Measurements from ENCODE around the gene KCTD16. TPM values are rescaled to one million over a fixed set of nuclear protein-coding genes. Genes with fewer than 3 reads are reported as not detected.

The KCTD16 gene
- total RNA-seq, 1 experiment from 2014 or later, result 0.29 TPM

DNA sequence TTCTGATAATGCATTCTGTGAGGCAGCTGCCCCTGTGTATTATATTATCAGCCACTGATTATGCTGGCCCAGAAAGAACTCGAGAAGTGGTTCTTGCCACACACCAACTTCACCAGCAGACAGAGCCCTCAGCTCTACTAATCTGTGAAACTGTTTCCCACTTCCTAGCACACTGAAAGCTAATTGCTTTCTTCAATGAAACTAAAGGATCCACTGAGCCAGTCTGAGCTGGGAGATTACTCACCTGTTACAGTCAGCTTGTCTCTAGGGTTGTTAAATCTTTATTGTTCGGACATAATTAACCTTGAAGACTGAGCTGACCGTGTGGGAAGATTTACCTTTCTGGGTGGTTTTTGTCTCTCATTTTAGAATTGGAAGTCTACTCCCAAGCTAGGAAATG, 263.2 kb downstream of the KCTD16 start:
- no peak for DNase-seq
- ChIA-PET CTCF (no interaction called here), POLR2A (no interaction called here)
- Histone ChIP-seq H3K4me3 (ENCODE audit: low read depth, low read length) (no peak overlapping the region), H3K36me3 (ENCODE audit: control insufficient read depth, insufficient read depth, low read length) (no peaks in the 10 kb centered on the region), H3K27me3 (replicated peaks; ENCODE audit: control insufficient read depth, insufficient read depth, low read length) (no peaks in the 10 kb centered on the region), H3K9me3 (peaks cover 4% of the 10 kb centered on the region; the same call in 1 of the 2 replicates), H3K4me1 (no peaks in the 10 kb centered on the region)
- Mint-ChIP-seq H3K36me3 (ENCODE audit: insufficient read depth, unreplicated experiment) (no peaks in the 10 kb centered on the region), H3K9me3 (ENCODE audit: unreplicated experiment) (peaks cover 9% of the 10 kb centered on the region), H3K27ac (ENCODE audit: unreplicated experiment) (no peak overlapping the region), H3K4me1 (ENCODE audit: low read depth, unreplicated experiment) (no peaks in the 10 kb centered on the region), H3K27me3 (ENCODE audit: insufficient read depth, unreplicated experiment) (no peaks in the 10 kb centered on the region), H3K4me3 (ENCODE audit: unreplicated experiment) (no peak overlapping the region)
- BruUV-seq (replicated peaks), result no TSS peak
- TF ChIP-seq, protein P1, sequence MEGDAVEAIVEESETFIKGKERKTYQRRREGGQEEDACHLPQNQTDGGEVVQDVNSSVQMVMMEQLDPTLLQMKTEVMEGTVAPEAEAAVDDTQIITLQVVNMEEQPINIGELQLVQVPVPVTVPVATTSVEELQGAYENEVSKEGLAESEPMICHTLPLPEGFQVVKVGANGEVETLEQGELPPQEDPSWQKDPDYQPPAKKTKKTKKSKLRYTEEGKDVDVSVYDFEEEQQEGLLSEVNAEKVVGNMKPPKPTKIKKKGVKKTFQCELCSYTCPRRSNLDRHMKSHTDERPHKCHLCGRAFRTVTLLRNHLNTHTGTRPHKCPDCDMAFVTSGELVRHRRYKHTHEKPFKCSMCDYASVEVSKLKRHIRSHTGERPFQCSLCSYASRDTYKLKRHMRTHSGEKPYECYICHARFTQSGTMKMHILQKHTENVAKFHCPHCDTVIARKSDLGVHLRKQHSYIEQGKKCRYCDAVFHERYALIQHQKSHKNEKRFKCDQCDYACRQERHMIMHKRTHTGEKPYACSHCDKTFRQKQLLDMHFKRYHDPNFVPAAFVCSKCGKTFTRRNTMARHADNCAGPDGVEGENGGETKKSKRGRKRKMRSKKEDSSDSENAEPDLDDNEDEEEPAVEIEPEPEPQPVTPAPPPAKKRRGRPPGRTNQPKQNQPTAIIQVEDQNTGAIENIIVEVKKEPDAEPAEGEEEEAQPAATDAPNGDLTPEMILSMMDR (IDR thresholded peaks at IDR 0.05; ENCODE audit: insufficient read depth in 1 of 2, low read depth in 1 of 2, low read length in 1 of 2, severe bottlenecking in 1 of 2, unreplicated experiment in 1 of 2), result no peak
- intact Hi-C loops (cut with micrococcal nuclease; ENCODE audit: unreplicated experiment), result no loop called here

DNA sequence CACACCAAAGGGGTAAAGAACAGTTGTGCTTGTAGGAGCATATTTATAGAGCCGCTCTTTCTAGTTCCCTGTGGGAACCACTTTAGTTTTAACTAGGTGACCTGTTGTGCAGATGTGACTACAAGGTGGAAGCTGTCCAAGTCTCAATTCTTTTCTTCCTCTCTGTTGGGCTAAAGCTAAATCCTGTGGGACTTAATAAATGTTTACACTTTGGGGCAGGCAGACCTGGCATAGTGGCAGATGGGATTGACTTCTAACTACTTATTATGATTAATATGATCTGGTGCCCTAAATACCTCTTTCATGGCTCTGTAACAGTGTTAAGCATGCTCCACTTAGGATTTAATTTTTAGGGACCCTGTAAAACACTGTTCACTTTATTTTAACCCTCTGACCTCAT, 265.3 kb downstream of the KCTD16 start:
- no peaks in the 10 kb centered on the region for H3K36me3 Mint-ChIP-seq (ENCODE audit: insufficient read depth, unreplicated experiment)
- no peaks in the 10 kb centered on the region for H3K27me3 Mint-ChIP-seq (ENCODE audit: insufficient read depth, unreplicated experiment)
- TF ChIP-seq, protein P1 (IDR thresholded peaks at IDR 0.05; ENCODE audit: insufficient read depth in 1 of 2, low read depth in 1 of 2, low read length in 1 of 2, severe bottlenecking in 1 of 2, unreplicated experiment in 1 of 2), result no peak
- no peak overlapping the region for H3K27ac Mint-ChIP-seq (ENCODE audit: unreplicated experiment)
- H3K9me3 Mint-ChIP-seq (ENCODE audit: unreplicated experiment), result no peaks in the 10 kb centered on the region
- Histone ChIP-seq H3K9me3 (peaks cover 4% of the 10 kb centered on the region; the same call in 1 of the 2 replicates), H3K27me3 (replicated peaks; ENCODE audit: control insufficient read depth, insufficient read depth, low read length) (no peaks in the 10 kb centered on the region), H3K4me3 (ENCODE audit: low read depth, low read length) (no peak overlapping the region), H3K36me3 (ENCODE audit: control insufficient read depth, insufficient read depth, low read length) (no peaks in the 10 kb centered on the region), H3K4me1 (no peaks in the 10 kb centered on the region)
- no peaks in the 10 kb centered on the region for H3K4me1 Mint-ChIP-seq (ENCODE audit: low read depth, unreplicated experiment)
- no peak overlapping the region for H3K4me3 Mint-ChIP-seq (ENCODE audit: unreplicated experiment)
- intact Hi-C loops (cut with micrococcal nuclease; ENCODE audit: unreplicated experiment), result no loop called here
- ChIA-PET CTCF (no interaction called here), POLR2A (no interaction called here)
- no TSS peak for BruUV-seq (replicated peaks)
- no peak for DNase-seq

DNA sequence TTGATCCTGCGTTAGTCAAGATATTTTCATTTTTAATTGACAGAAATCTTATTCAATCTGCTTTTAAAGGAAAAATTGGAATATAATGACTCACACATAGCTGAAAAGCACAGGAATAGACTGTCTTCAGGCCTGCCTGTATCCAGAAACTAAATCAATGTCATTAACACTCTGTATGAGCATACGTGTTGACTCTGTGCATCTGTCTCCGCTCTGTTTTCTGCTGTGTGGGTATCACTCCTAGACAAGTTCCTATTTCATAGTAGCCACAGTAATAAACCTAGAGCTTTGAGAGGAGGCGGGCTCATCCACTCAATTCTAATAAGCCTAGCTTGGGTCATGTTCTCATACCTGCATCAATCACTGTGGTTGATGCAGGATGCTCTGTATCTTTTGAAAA, 267.6 kb downstream of the KCTD16 start:
- no peaks in the 10 kb centered on the region for H3K36me3 Mint-ChIP-seq (ENCODE audit: insufficient read depth, unreplicated experiment)
- H3K27me3 Mint-ChIP-seq (ENCODE audit: insufficient read depth, unreplicated experiment), result no peaks in the 10 kb centered on the region
- H3K9me3 Mint-ChIP-seq (ENCODE audit: unreplicated experiment), result peaks cover 11% of the 10 kb centered on the region
- Histone ChIP-seq H3K4me3 (ENCODE audit: low read depth, low read length) (no peak overlapping the region), H3K27me3 (replicated peaks; ENCODE audit: control insufficient read depth, insufficient read depth, low read length) (no peaks in the 10 kb centered on the region), H3K36me3 (ENCODE audit: control insufficient read depth, insufficient read depth, low read length) (no peaks in the 10 kb centered on the region), H3K4me1 (no peaks in the 10 kb centered on the region), H3K9me3 (peaks cover 12% of the 10 kb centered on the region)
- no peak for DNase-seq
- intact Hi-C loops (cut with micrococcal nuclease; ENCODE audit: unreplicated experiment), result no loop called here
- BruUV-seq (replicated peaks), result no TSS peak
- POLR2A ChIA-PET, result interaction anchor here (0.6 kb wide), 1 partner anchor 22 kb away, joined by 3 read pairs; no protein-coding TSS in a partner anchor
- no peak overlapping the region for H3K4me3 Mint-ChIP-seq (ENCODE audit: unreplicated experiment)
- H3K4me1 Mint-ChIP-seq (ENCODE audit: low read depth, unreplicated experiment), result no peaks in the 10 kb centered on the region
- TF ChIP-seq, protein P1 (IDR thresholded peaks at IDR 0.05; ENCODE audit: insufficient read depth in 1 of 2, low read depth in 1 of 2, low read length in 1 of 2, severe bottlenecking in 1 of 2, unreplicated experiment in 1 of 2), result no peak
- CTCF ChIA-PET, result no interaction called here
- no peak overlapping the region for H3K27ac Mint-ChIP-seq (ENCODE audit: unreplicated experiment)
